NCI-H2081 treated with DMSO at 0.1 percent for 48 hours (cell line): ENCODE data around the gene NEDD9.
A peak's percentile ranks its signal among the peaks of the same experiment; 100 is the strongest.

Experiments used
- DNase-seq: peaks from one replicate; lab custom pipeline; 2025; lab: John Stamatoyannopoulos, UW

Gene NEDD9

GRCh38 chr6:11232193-11232769, at the start of gene NEDD9:
Gene NEDD9 (minus strand): TSS chr6:11232668. CDS start chr6:11232515, 153 bp downstream.
- peak; percentile 58 for DNase-seq

GRCh38 chr6:11282245-11282644, 49.8 kb upstream of the NEDD9 start:
- DNase-seq, result no peak

GRCh38 chr6:11280394-11280793, 47.9 kb upstream of the NEDD9 start:
- DNase-seq, result no peak

GRCh38 chr6:11279284-11279689, 46.8 kb upstream of the NEDD9 start:
- DNase-seq, result no peak

- DNase-seq, result no peak
Observed at GRCh38 chr6:11278207-11278559, 45.7 kb upstream of the NEDD9 start.

- DNase-seq, result no peak
Observed at GRCh38 chr6:11277275-11278206, 45.1 kb upstream of the NEDD9 start.

- no peak for DNase-seq
Observed at GRCh38 chr6:11276911-11277274, 44.4 kb upstream of the NEDD9 start.

GRCh38 chr6:11276228-11276627, 43.8 kb upstream of the NEDD9 start:
- no peak for DNase-seq

- DNase-seq, result no peak
Observed at GRCh38 chr6:11275598-11275997, 43.1 kb upstream of the NEDD9 start.

GRCh38 chr6:11273406-11274065, 41.1 kb upstream of the NEDD9 start:
- DNase-seq, result no peak

- no peak for DNase-seq
Observed at GRCh38 chr6:11272491-11273192, 40.2 kb upstream of the NEDD9 start.

- DNase-seq, result no peak
Observed at GRCh38 chr6:11271228-11272020, 39.0 kb upstream of the NEDD9 start.

GRCh38 chr6:11270030-11271027, 37.9 kb upstream of the NEDD9 start:
- DNase-seq, result no peak

- DNase-seq, result no peak
Observed at GRCh38 chr6:11268978-11269377, 36.5 kb upstream of the NEDD9 start.

GRCh38 chr6:11266926-11267325, 34.5 kb upstream of the NEDD9 start:
- DNase-seq, result no peak

GRCh38 chr6:11265932-11266331, 33.5 kb upstream of the NEDD9 start:
- no peak for DNase-seq

- DNase-seq, result no peak
Observed at GRCh38 chr6:11264100-11264499, 31.6 kb upstream of the NEDD9 start.

GRCh38 chr6:11263291-11263775, 30.9 kb upstream of the NEDD9 start:
- DNase-seq, result no peak

- DNase-seq, result no peak
Observed at GRCh38 chr6:11262242-11262641, 29.8 kb upstream of the NEDD9 start.
